GM21717 (cell line): ENCODE results near the gene RPRM.
"Not testable (repeated sequence)": the region's sequence is repeated elsewhere in the genome, so short reads cannot be mapped to it uniquely, and the experiment has no call there.

ENCODE experiments used
- ATAC-seq: cut with Tn5 transposase; IDR thresholded peaks from one replicate; pipeline ENCODE4 v1.9.1; 2021; ENCODE audit warnings: mild to moderate bottlenecking, moderate library complexity; ENCODE audit not compliant: unreplicated experiment

Gene RPRM

DNA sequence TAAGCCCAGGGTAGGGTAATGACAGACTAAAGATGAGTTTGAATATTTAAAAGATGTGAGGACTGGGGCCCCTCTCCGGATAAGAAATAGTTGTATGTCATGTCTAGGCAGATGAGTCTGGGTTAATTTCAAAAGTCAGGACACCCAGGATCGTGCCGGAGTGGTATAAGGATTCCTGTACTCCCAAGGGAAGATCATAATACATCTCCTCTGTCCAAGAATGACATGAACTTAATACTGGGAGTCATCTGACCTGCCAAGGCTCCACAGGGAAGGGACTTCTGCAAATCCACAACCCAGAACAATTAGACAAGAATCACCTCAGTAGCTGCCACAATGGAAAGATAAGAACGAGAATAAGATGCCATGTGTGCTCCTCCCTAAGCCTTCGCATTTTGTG, 17.1 kb downstream of the RPRM start:
- no peak for ATAC-seq

DNA sequence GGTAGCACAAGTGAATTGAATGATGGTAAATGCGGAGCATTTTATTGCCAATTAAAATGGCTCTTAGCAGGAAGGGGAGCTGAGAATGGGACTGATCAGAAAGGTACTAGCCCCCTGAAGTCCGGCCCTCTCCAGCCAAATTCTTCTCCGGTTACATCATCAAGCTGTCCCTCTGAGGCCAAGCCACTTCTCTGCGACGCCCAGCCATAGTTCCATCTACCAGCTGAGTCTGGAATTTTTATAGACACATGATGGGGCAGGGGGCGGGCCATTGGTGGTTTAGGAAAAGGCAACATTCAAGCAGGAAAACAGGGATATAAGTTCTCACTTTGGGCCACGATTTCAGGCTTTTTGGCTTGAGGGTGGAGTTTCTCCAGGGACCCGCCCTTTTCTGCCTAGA, 22.7 kb downstream of the RPRM start:
- ATAC-seq: no peak

DNA sequence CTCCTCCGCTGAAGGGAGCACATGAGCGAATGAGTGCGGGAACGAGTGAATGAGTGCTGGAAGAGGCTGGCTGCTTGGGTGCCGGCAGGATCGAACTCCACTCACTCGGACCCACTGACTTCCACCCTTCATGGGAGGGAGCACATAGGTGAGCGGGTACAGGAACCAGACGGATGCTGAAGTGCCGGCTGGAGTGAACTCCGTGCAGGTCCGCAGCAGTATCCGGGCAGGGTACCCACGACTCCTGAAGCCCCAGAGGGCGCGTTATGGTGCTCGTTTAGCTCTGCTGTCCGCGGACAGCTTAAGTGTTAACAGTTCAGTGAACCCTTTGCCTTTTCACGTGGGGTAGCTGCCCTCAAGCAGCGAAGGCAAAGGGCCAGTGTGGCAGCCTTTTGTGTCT, 23.2 kb downstream of the RPRM start:
- no peak for ATAC-seq

DNA sequence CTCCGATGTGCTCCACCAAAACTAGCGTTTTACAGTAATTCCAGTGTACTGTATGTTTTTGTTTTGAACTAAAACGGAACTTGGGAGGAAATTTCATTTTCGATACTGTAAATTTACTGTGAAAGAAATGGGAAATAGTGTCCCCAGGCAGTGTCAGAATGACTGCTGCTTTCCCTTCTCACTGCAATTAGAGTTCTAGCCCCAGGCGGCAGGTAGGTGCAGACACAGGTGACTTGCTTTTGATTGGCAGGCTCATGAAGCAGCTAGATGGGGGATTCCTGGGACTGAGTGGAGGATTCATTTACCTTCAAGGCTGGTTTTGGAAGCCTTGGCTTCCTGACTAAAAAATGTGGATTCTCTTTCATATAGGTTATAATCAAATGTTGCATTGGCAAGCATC, 27.0 kb downstream of the RPRM start:
- ATAC-seq: no peak

DNA sequence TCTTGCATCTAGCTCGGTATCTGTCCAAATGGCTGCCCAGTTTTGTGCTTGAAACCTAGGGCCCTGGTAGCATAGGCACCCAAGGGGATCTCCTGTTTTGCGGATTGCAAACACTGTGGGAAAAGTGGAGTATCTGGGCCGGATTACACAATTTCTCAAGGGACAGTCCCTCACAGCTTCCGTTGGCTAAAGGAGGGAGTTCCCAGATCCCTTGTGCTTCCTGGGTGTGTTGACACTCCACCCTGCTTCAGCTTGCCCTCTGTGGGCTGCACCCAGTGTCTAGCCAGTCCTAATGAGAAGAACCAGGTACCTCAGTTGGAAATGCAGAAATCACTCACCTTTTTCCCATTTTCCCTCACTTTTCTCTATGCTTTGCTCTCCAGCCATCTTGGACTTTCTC, 35.5 kb downstream of the RPRM start:
- no peak for ATAC-seq

DNA sequence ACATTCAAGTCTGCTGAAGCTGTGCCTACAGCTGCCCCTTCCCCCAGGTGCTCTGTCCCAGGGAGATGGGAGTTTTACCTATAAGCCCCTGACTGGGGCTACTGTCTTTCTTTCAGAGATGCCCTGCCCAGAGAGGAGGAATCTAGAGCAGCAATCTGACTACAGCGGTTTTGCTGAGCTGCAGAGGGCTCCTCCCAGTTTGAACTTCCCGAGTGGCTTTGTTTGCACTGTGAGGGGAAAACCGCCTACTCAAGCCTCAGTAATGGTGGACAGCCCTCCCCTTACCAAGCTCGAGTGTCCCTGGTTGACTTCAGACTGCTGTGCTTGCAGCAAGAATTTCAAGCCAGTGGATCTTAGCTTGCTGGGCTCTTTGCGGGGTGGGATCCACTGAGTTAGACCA, 35.9 kb downstream of the RPRM start:
- not testable (repeated sequence) for ATAC-seq

DNA sequence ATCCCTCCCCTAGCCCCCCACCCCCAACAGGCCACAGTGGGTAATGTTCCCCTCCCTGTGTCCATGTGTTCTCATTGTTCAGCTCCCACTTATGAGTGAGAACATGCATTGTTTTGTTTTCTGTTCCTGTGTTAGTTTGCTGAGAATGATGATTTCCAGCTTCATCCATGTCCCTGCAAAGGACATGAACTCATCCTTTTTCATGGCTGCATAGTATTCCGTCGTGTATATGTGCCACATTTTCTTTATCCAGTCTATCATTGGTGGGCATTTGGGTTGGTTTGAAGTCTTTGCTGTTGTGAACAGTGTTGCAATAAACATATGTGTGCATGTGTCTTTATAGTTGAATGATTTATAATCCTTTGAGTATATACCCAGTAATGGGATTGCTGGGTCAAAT, 38.5 kb downstream of the RPRM start:
- not testable (repeated sequence) for ATAC-seq

DNA sequence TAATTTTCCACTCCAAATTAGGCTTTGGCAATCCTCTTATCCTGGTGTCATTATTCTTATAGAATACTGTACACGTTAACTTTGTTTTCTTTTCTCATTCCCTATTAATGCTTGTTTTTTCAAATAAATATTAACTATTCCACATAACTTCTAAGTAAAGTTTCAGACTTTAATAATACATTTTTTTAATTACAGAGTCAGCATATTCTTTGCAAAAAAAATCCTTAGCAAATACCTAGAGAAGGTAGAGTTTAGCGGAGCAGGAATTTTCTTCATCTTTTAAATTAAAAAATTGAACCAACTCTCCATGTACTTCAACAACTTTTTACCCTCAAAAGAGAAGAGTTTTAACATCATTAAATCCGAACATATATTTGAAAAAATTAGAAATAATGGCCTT, 45.2 kb downstream of the RPRM start:
- ATAC-seq: no peak

DNA sequence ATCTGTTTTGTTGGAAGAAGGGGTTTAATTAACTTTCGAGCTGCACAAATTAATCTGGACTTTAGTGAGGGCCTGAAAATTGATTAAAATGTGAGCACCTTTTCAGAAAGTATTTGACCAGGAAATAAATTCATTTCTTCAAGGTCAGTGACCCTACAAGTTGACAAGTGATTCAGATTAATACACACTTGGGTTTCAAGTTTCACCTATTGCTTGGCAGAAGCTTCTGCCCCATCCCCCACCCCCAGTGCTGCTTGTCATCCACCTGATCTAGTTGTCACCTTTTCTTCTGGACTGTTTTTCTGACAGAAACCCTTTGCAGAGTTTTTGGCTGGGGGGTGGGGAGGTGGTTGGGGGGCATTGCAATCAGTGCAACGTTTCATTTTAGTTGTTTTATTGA, 46.2 kb downstream of the RPRM start:
- ATAC-seq: no peak

DNA sequence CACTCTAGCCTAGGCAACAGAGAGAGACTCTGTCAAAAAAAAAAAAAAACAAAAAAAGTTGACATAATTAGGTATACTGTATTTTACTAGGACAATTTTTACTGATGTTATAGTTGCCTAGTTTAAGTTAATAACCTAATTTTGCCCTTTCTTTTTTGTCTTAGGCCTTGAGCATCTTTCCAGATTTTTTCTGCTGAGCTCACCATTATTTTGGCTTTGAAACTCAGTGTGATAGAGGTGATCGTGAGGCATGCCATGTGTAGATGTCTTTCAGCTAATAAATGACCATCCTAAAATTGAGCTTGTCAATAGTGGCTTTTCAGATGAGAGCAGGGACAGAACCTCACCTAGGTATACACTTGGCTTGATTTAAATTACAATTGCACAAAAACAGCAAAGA, 47.4 kb downstream of the RPRM start:
- ATAC-seq: no peak
